H9 (cell line): ENCODE measurements around the gene HEG1. TPM values are rescaled to one million over a fixed set of nuclear protein-coding genes. Genes with fewer than 3 reads are reported as not detected.

Experiments used
- DNase-seq: peaks from one replicate; pipeline ENCODE4 v3.0.0-alpha.2; 2017
- H2AFZ ChIP-seq: one replicate; pipeline ENCODE4 v1.6.1; 2013; ENCODE audit warnings: mild to moderate bottlenecking, low read length, control low read depth, moderate library complexity
- H2AK5ac ChIP-seq: 2 replicates; pipeline ENCODE4 v1.6.1; 2013; ENCODE audit warnings: low read length, control low read depth, mixed read lengths; ENCODE audit not compliant: insufficient read length
- H2BK120ac ChIP-seq: one replicate; pipeline ENCODE4 v1.6.1; 2013; ENCODE audit warnings: low read depth, mild to moderate bottlenecking, low read length, control low read depth, inconsistent platforms; ENCODE audit not compliant: poor library complexity, severe bottlenecking
- H2BK12ac ChIP-seq: 2 replicates; pipeline ENCODE4 v1.6.1; 2013; ENCODE audit warnings: low read length, control low read depth, mixed read lengths, low read depth; ENCODE audit not compliant: insufficient read length
- H2BK15ac ChIP-seq: 2 replicates; pipeline ENCODE4 v1.6.1; 2013; ENCODE audit warnings: low read depth, low read length, control low read depth
- H2BK20ac ChIP-seq: one replicate; pipeline ENCODE4 v1.6.1; 2013; ENCODE audit warnings: low read depth, mild to moderate bottlenecking, low read length, control low read depth, inconsistent platforms; ENCODE audit not compliant: poor library complexity, severe bottlenecking
- H2BK5ac ChIP-seq: 2 replicates; pipeline ENCODE4 v1.6.1; 2013; ENCODE audit warnings: low read length, control low read depth, mixed read lengths; ENCODE audit not compliant: insufficient read length
- H3K14ac ChIP-seq: 2 replicates; pipeline ENCODE4 v1.6.1; 2013; ENCODE audit warnings: low read length, control low read depth; ENCODE audit not compliant: insufficient read depth
- H3K18ac ChIP-seq: 2 replicates; pipeline ENCODE4 v1.6.1; 2013; ENCODE audit warnings: low read depth, mild to moderate bottlenecking, mixed read lengths, low read length, control low read depth; ENCODE audit not compliant: insufficient read length
- H3K23ac ChIP-seq: 2 replicates; pipeline ENCODE4 v1.6.1; 2013; ENCODE audit warnings: low read length, control low read depth, mixed read lengths, low read depth; ENCODE audit not compliant: insufficient read length
- H3K23me2 ChIP-seq: 2 replicates; pipeline ENCODE4 v1.6.1; 2013; ENCODE audit warnings: low read depth, mild to moderate bottlenecking, mixed read lengths, low read length, control low read depth; ENCODE audit not compliant: insufficient read length, poor library complexity, severe bottlenecking
- H3K27ac ChIP-seq: 2 replicates; pipeline ENCODE4 v1.5.1; 2013; ENCODE audit warnings: low read length, control low read depth, mixed read lengths, low read depth; ENCODE audit not compliant: insufficient read length
- H3K27me3 ChIP-seq: 2 replicates; pipeline ENCODE4 v1.6.1; 2013; ENCODE audit warnings: low read length, control low read depth, inconsistent platforms; ENCODE audit not compliant: insufficient read depth
- H3K4ac ChIP-seq: 2 replicates; pipeline ENCODE4 v1.6.1; 2013; ENCODE audit warnings: low read depth, mild to moderate bottlenecking, control low read depth, inconsistent platforms, low read length, moderate library complexity
- H3K4me1 ChIP-seq: 2 replicates; pipeline ENCODE4 v1.6.1; 2013; ENCODE audit warnings: low read length, control low read depth, inconsistent platforms; ENCODE audit not compliant: insufficient read depth
- H3K4me2 ChIP-seq: 2 replicates; pipeline ENCODE4 v1.6.1; 2013; ENCODE audit warnings: low read length, control low read depth, mixed read lengths; ENCODE audit not compliant: insufficient read length, insufficient read depth
- H3K56ac ChIP-seq: 2 replicates; pipeline ENCODE4 v1.6.1; 2013; ENCODE audit warnings: low read depth, mild to moderate bottlenecking, mixed read lengths, low read length, control low read depth; ENCODE audit not compliant: insufficient read length
- H3K79me1 ChIP-seq: 2 replicates; pipeline ENCODE4 v1.6.1; 2013; ENCODE audit warnings: low read depth, mild to moderate bottlenecking, moderate library complexity, low read length, control low read depth, inconsistent platforms; ENCODE audit not compliant: insufficient read depth, poor library complexity, severe bottlenecking
- H3K79me2 ChIP-seq: 2 replicates; pipeline ENCODE4 v1.6.1; 2013; ENCODE audit warnings: low read length, control low read depth, inconsistent platforms; ENCODE audit not compliant: insufficient read depth
- H3K9ac ChIP-seq: 2 replicates; pipeline ENCODE4 v1.6.1; 2013; ENCODE audit warnings: low read length, control low read depth, mixed read lengths; ENCODE audit not compliant: insufficient read length; ENCODE audit errors: extremely low read depth
- H3K9me3 ChIP-seq: one replicate; pipeline ENCODE4 v1.6.1; 2013; ENCODE audit warnings: low read depth, low read length, inconsistent platforms; ENCODE audit not compliant: control insufficient read depth
- H3T11ph ChIP-seq: one replicate; pipeline ENCODE4 v1.6.1; 2013; ENCODE audit warnings: mild to moderate bottlenecking, low read length, control low read depth, inconsistent platforms
- H4K20me1 ChIP-seq: one replicate; pipeline ENCODE4 v1.6.1; 2013; ENCODE audit not compliant: control insufficient read depth, insufficient read length, insufficient read depth
- H4K5ac ChIP-seq: 2 replicates; pipeline ENCODE4 v1.6.1; 2013; ENCODE audit warnings: low read depth, mild to moderate bottlenecking, mixed read lengths, low read length, control low read depth; ENCODE audit not compliant: insufficient read length
- H4K8ac ChIP-seq: replicated peaks from 2 replicates; pipeline ENCODE4 v1.6.1; 2013; ENCODE audit warnings: low read length, control low read depth, mixed read lengths, low read depth; ENCODE audit not compliant: insufficient read length
- H4K91ac ChIP-seq: 2 replicates; pipeline ENCODE4 v1.6.1; 2013; ENCODE audit warnings: low read depth, mild to moderate bottlenecking, moderate library complexity, mixed read lengths, low read length, control low read depth; ENCODE audit not compliant: insufficient read length
- H3K27ac Mint-ChIP-seq, 3 experiments: 2 replicates in 2 of 3; 3 replicates in 1 of 3; pipeline ENCODE4 v1.8.0; 2020 to 2021; ENCODE audit warnings: mixed read lengths in 3 of 3, mild to moderate bottlenecking in 1 of 3, moderate library complexity in 1 of 3
- H3K27me3 Mint-ChIP-seq: 2 replicates; pipeline ENCODE4 v1.8.0; 2021; ENCODE audit warnings: low read depth, mild to moderate bottlenecking, moderate library complexity, mixed read lengths
- H3K36me3 Mint-ChIP-seq, 3 experiments: 2 replicates in 2 of 3; 3 replicates in 1 of 3; pipeline ENCODE4 v1.8.0; 2020 to 2021; ENCODE audit warnings: low read depth in 3 of 3, mixed read lengths in 3 of 3; ENCODE audit not compliant: insufficient read depth in 1 of 3
- H3K4me1 Mint-ChIP-seq, 2 experiments: 2 replicates each; pipeline ENCODE4 v1.8.0; 2020; ENCODE audit warnings: mixed read lengths in 2 of 2
- H3K4me3 Mint-ChIP-seq, 2 experiments: 2 replicates in 1 of 2; 3 replicates in 1 of 2; pipeline ENCODE4 v1.8.0; 2020 to 2021; ENCODE audit warnings: mild to moderate bottlenecking in 2 of 2, mixed read lengths in 2 of 2, moderate library complexity in 1 of 2
- H3K9me3 Mint-ChIP-seq, 2 experiments: 2 replicates in 1 of 2; 3 replicates in 1 of 2; pipeline ENCODE4 v1.8.0; 2020; ENCODE audit warnings: mild to moderate bottlenecking in 2 of 2, mixed read lengths in 2 of 2, moderate library complexity in 1 of 2
- CTCF ChIP-seq: fragments of 200-600 bp; sonication (generic); conservative IDR thresholded peaks from 3 replicates; pipeline ENCODE4 v1.8.0; 2021; ENCODE audit warnings: antibody characterized with exemption, mild to moderate bottlenecking
- WGBS: extraction: QIAGEN DNeasy Blood & Tissue Kit; methylation state at CpG from one replicate; pipeline ENCODE4 v1.1.7; 2013; ENCODE audit warnings: missing lambda C conversion rate, low lambda C conversion rate, mixed read lengths; ENCODE audit not compliant: insufficient read length; ENCODE audit errors: extremely low coverage; 5-methylcytosine and 5-hydroxymethylcytosine counted together
- total RNA-seq: library from RNA; stranded (reverse); gene quantifications from 2 replicates; pipeline ENCODE4 v1.2.1, GENCODE V29; 2021

Gene HEG1
- total RNA-seq, 1 experiment from 2014 or later, result 10.3 TPM

GRCh38 chr3:124972457-124972856, 83.3 kb downstream of the HEG1 start:
- Histone ChIP-seq H3K9me3 (no peaks in the 10 kb centered on the region), H2BK20ac (no peak overlapping the region), H3K9ac (no peak overlapping the region), H2AFZ (no peak overlapping the region), H3K79me1 (no peaks in the 10 kb centered on the region), H2BK12ac (no peak overlapping the region), H2BK5ac (no peak overlapping the region), H3K79me2 (no peaks in the 10 kb centered on the region), H3K23ac (no peak overlapping the region), H3K23me2 (no peaks in the 10 kb centered on the region), H3K4ac (no peak overlapping the region), H2BK120ac (no peak overlapping the region), H3K56ac (no peak overlapping the region), H3K14ac (no peak overlapping the region), H3K4me1 (no peaks in the 10 kb centered on the region), H4K5ac (no peak overlapping the region), H3T11ph (no peak overlapping the region), H3K27me3 (no peaks in the 10 kb centered on the region), H3K27ac (no peak overlapping the region), H3K4me2 (no peak overlapping the region), H4K8ac (no peak overlapping the region), H2AK5ac (no peak overlapping the region), H4K20me1 (no peaks in the 10 kb centered on the region), H2BK15ac (no peak overlapping the region), H3K18ac (no peak overlapping the region), H4K91ac (no peak overlapping the region)
- Mint-ChIP-seq H3K9me3 (peaks cover 0 to 3% of the 10 kb centered on the region in 2 experiments; a peak in 1 of 5 replicates), H3K27me3 (no peaks in the 10 kb centered on the region), H3K4me3 (no peak overlapping the region), H3K27ac (no peak overlapping the region), H3K4me1 (no peaks in the 10 kb centered on the region), H3K36me3 (peaks cover 9 to 18% (median 11%) of the 10 kb centered on the region in 3 experiments; a peak in 6 of 7 replicates)
- TF ChIP-seq CTCF, result no peak
- DNase-seq, result no peak
- WGBS, result no CpG with 5 or more reads among the region's 3 CpGs
